ENCODE results near the gene ZNF814.
"Not testable (repeated sequence)": the region's sequence is repeated elsewhere in the genome, so short reads cannot be mapped to it uniquely, and the experiment has no call there.

Gene ZNF814

DNA sequence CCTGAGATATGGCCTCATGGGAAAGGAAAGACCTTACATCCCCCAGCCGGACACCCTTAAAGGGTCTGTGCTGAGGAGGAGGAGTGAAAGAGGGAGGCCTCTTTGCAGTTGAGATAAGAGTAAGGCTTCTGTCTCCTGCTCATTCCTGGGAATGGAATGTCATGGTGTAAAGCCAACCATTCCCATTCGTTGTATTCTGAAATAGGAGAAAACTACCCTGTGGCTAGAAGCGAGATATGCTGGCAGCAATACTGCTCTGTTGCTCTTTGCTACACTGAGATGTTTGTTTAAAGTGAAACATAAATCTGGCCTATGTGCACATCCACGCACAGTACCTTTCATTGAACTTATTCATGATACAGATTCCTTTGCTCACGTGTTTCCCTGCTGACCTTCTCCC, 59.5 kb downstream of the ZNF814 start:
- Histone ChIP-seq H3F3A (ENCODE audit: insufficient read depth, low read length) (no peaks in the 10 kb centered on the region), H3K27me3 (replicated peaks; ENCODE audit: insufficient read depth, low read length) (no peaks in the 10 kb centered on the region), H3K27ac (ENCODE audit: low read length) (no peak overlapping the region), H3K36me3 (replicated peaks; ENCODE audit: insufficient read depth, low read length) (peaks cover 3% of the 10 kb centered on the region; the same call in 1 of the 2 replicates), H3K79me2 (ENCODE audit: low read length) (peaks cover 72% of the 10 kb centered on the region), H3K9ac (ENCODE audit: low read length) (no peak overlapping the region), H3K4me1 (ENCODE audit: low read length) (no peaks in the 10 kb centered on the region), H3K4me3 (ENCODE audit: low read length) (no peak overlapping the region), H3K9me2 (replicated peaks; ENCODE audit: insufficient read depth, low read length) (no peaks in the 10 kb centered on the region), H2AFZ (ENCODE audit: low read length) (no peak overlapping the region), H3K4me2 (ENCODE audit: low read depth, low read length) (no peak overlapping the region), H3K9me3 (replicated peaks; ENCODE audit: insufficient read depth, low read length) (no peaks in the 10 kb centered on the region), H4K20me1 (ENCODE audit: insufficient read depth, low read length) (no peaks in the 10 kb centered on the region)
- TF ChIP-seq, protein P1, sequence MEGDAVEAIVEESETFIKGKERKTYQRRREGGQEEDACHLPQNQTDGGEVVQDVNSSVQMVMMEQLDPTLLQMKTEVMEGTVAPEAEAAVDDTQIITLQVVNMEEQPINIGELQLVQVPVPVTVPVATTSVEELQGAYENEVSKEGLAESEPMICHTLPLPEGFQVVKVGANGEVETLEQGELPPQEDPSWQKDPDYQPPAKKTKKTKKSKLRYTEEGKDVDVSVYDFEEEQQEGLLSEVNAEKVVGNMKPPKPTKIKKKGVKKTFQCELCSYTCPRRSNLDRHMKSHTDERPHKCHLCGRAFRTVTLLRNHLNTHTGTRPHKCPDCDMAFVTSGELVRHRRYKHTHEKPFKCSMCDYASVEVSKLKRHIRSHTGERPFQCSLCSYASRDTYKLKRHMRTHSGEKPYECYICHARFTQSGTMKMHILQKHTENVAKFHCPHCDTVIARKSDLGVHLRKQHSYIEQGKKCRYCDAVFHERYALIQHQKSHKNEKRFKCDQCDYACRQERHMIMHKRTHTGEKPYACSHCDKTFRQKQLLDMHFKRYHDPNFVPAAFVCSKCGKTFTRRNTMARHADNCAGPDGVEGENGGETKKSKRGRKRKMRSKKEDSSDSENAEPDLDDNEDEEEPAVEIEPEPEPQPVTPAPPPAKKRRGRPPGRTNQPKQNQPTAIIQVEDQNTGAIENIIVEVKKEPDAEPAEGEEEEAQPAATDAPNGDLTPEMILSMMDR (IDR thresholded peaks at IDR 0.05; ENCODE audit: low read length), result no peak
- TF ChIP-seq EZH2 (optimal IDR thresholded peaks at IDR 0.05; ENCODE audit: low read depth, low read length), result no peak
- TF ChIP-seq EZH2phosphoT487 (IDR thresholded peaks at IDR 0.05; ENCODE audit: low read length), result no peak
- DNase-seq, result no peak

DNA sequence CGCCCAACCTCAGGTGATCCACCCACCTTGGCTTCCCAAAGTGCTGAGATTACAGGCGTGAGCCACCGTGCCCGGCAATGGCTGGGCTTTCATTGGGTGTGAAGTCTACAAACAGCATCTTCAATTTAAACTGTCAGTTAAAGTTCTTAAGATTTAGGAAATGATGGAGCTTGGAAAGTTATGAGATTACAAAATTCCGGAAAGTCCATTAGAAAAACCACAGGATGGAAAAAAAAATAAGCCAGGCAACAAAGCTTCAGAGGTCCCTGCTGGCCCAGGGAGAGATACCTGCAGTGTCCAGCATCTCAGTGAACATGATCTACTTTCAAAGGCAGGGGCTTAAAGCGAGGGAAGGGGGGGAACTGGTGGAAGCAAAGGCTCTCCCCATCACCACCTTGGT, 63.3 kb downstream of the ZNF814 start:
- no peak overlapping the region for H3K27ac ChIP-seq (ENCODE audit: low read length)
- H3K4me2 ChIP-seq (ENCODE audit: low read depth, low read length), result no peak overlapping the region
- peaks cover 90% of the 10 kb centered on the region for H3K79me2 ChIP-seq (ENCODE audit: low read length)
- no peaks in the 10 kb centered on the region for H3F3A ChIP-seq (ENCODE audit: insufficient read depth, low read length)
- no peak overlapping the region for H2AFZ ChIP-seq (ENCODE audit: low read length)
- no peak for DNase-seq
- H3K9ac ChIP-seq (ENCODE audit: low read length), result no peak overlapping the region
- peaks cover 3% of the 10 kb centered on the region; the same call in 1 of the 2 replicates for H3K36me3 ChIP-seq (replicated peaks; ENCODE audit: insufficient read depth, low read length)
- H3K4me1 ChIP-seq (ENCODE audit: low read length), result no peaks in the 10 kb centered on the region
- no peak overlapping the region for H3K4me3 ChIP-seq (ENCODE audit: low read length)
- H4K20me1 ChIP-seq (ENCODE audit: insufficient read depth, low read length), result no peaks in the 10 kb centered on the region
- H3K27me3 ChIP-seq (replicated peaks; ENCODE audit: insufficient read depth, low read length), result no peaks in the 10 kb centered on the region
- H3K9me2 ChIP-seq (replicated peaks; ENCODE audit: insufficient read depth, low read length), result no peaks in the 10 kb centered on the region
- H3K9me3 ChIP-seq (replicated peaks; ENCODE audit: insufficient read depth, low read length), result no peaks in the 10 kb centered on the region
- TF ChIP-seq EZH2 (optimal IDR thresholded peaks at IDR 0.05; ENCODE audit: low read depth, low read length), result no peak
- no peak for TF ChIP-seq EZH2phosphoT487 (IDR thresholded peaks at IDR 0.05; ENCODE audit: low read length)
- TF ChIP-seq, protein P1 (IDR thresholded peaks at IDR 0.05; ENCODE audit: low read length), result no peak

DNA sequence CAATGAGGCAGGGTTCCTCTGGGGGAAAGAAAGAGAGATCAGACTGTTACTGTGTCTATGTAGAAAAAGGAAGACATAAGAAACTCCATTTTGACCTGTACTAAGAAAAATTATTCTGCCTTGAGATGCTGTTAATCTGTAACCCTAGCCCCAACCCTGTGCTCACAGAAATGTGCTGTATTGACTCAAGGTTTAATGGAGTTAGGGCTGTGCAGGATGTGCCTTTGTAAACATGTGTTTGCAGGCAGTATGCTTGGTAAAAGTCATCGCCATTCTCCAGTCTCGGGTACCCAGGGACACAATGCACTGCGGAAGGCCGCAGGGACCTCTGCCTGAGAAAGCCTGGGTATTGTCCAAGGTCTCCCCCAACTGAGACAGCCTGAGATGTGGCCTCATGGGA, 65.2 kb downstream of the ZNF814 start:
- not testable (repeated sequence) for H3K9ac ChIP-seq (ENCODE audit: low read length)

DNA sequence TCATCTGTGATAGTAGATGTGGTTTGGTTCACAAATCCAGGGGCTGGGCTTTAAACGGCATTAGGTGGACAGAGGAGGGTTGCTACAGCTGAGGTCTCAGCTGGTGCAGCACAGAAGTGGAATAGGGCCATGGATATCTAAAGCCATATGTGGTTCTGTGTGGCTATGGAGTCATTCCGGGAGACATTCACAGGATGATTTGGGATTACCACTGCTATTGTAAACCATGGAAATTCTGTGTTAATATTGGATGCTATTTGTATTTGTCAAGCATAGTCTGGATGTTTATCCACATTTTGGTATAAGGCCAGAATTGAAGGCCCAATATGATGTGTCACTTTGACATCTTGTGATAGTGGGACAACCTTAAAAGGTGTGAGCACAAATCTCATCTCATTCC, 65.7 kb downstream of the ZNF814 start:
- H3K9me3 ChIP-seq (replicated peaks; ENCODE audit: insufficient read depth, low read length); H3K4me2 ChIP-seq (ENCODE audit: low read depth, low read length); H3K9ac ChIP-seq (ENCODE audit: low read length); H2AFZ ChIP-seq (ENCODE audit: low read length); H3K27me3 ChIP-seq (replicated peaks; ENCODE audit: insufficient read depth, low read length); H3K4me3 ChIP-seq (ENCODE audit: low read length); H3K36me3 ChIP-seq (replicated peaks; ENCODE audit: insufficient read depth, low read length); H4K20me1 ChIP-seq (ENCODE audit: insufficient read depth, low read length); H3K4me1 ChIP-seq (ENCODE audit: low read length); DNase-seq; H3K9me2 ChIP-seq (replicated peaks; ENCODE audit: insufficient read depth, low read length); H3K27ac ChIP-seq (ENCODE audit: low read length); H3F3A ChIP-seq (ENCODE audit: insufficient read depth, low read length): not testable (repeated sequence)
- peaks cover 82% of the 10 kb centered on the region for H3K79me2 ChIP-seq (ENCODE audit: low read length)

More for the DNA sequence above, 65.2 kb downstream of the ZNF814 start:
- H4K20me1 ChIP-seq (ENCODE audit: insufficient read depth, low read length); H3K9me2 ChIP-seq (replicated peaks; ENCODE audit: insufficient read depth, low read length); H3K27me3 ChIP-seq (replicated peaks; ENCODE audit: insufficient read depth, low read length); H3K36me3 ChIP-seq (replicated peaks; ENCODE audit: insufficient read depth, low read length); H2AFZ ChIP-seq (ENCODE audit: low read length); H3F3A ChIP-seq (ENCODE audit: insufficient read depth, low read length); H3K4me2 ChIP-seq (ENCODE audit: low read depth, low read length); H3K9me3 ChIP-seq (replicated peaks; ENCODE audit: insufficient read depth, low read length); H3K27ac ChIP-seq (ENCODE audit: low read length); H3K4me3 ChIP-seq (ENCODE audit: low read length); H3K4me1 ChIP-seq (ENCODE audit: low read length); DNase-seq: not testable (repeated sequence)
- H3K79me2 ChIP-seq (ENCODE audit: low read length), result peaks cover 85% of the 10 kb centered on the region

DNA sequence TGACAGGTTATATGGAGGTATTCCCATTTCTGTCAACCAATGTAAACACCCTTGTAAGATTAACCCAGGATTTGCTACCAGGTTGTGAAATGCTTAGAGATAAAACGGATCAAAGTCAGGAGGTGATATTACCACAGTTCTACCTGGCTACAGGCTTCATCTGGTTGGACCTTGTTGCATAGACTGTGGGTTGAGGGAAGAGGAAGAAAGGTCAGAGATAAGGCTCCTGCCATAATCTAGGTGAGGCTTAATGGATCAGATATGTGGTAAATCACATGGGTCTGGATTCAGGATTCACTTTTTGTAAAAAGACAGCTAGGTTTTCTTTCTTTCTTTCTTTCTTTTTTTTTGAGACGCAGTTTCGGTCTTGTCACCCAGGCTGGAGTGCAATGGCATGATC, 67.3 kb downstream of the ZNF814 start:
- H2AFZ ChIP-seq (ENCODE audit: low read length); H3K9me2 ChIP-seq (replicated peaks; ENCODE audit: insufficient read depth, low read length); H3K4me2 ChIP-seq (ENCODE audit: low read depth, low read length); H3K9me3 ChIP-seq (replicated peaks; ENCODE audit: insufficient read depth, low read length); H3K4me1 ChIP-seq (ENCODE audit: low read length); H4K20me1 ChIP-seq (ENCODE audit: insufficient read depth, low read length); H3F3A ChIP-seq (ENCODE audit: insufficient read depth, low read length); DNase-seq; H3K9ac ChIP-seq (ENCODE audit: low read length); H3K27me3 ChIP-seq (replicated peaks; ENCODE audit: insufficient read depth, low read length); H3K36me3 ChIP-seq (replicated peaks; ENCODE audit: insufficient read depth, low read length); H3K4me3 ChIP-seq (ENCODE audit: low read length); H3K27ac ChIP-seq (ENCODE audit: low read length): not testable (repeated sequence)
- peaks cover 70% of the 10 kb centered on the region for H3K79me2 ChIP-seq (ENCODE audit: low read length)

DNA sequence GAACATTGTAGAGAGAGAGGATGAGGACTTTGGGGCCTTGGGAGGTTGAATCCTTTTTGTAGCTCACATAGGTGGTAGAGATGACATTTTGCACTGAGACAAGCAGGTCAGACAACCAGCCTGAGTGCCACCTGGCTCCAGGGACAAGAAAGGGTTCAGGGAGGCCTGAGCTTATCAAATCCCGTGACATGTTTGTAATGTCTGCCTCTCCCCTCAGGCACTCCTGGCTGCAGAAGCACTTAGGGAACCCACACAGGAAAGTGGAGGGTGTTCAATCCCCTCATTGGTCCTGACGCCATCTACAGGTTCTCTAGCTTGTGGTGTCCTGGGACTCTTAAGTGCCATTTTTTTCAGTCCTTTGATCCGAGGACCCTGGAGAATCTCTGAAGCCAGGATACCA, 67.7 kb downstream of the ZNF814 start:
- peaks cover 66% of the 10 kb centered on the region for H3K79me2 ChIP-seq (ENCODE audit: low read length)
- H3K9me3 ChIP-seq (replicated peaks; ENCODE audit: insufficient read depth, low read length); H3K27me3 ChIP-seq (replicated peaks; ENCODE audit: insufficient read depth, low read length); H3K9me2 ChIP-seq (replicated peaks; ENCODE audit: insufficient read depth, low read length); H3F3A ChIP-seq (ENCODE audit: insufficient read depth, low read length); H3K9ac ChIP-seq (ENCODE audit: low read length); H3K4me1 ChIP-seq (ENCODE audit: low read length); H4K20me1 ChIP-seq (ENCODE audit: insufficient read depth, low read length); DNase-seq; H2AFZ ChIP-seq (ENCODE audit: low read length); H3K36me3 ChIP-seq (replicated peaks; ENCODE audit: insufficient read depth, low read length); H3K4me3 ChIP-seq (ENCODE audit: low read length); H3K4me2 ChIP-seq (ENCODE audit: low read depth, low read length); H3K27ac ChIP-seq (ENCODE audit: low read length): not testable (repeated sequence)
